ENCODE data around the gene TAS2R39. TPM values are rescaled to one million over a fixed set of nuclear protein-coding genes. Genes with fewer than 3 reads are reported as not detected.

The TAS2R39 gene
- total RNA-seq, 6 experiments from 2014 or later: not detected

GRCh38 chr7:143221737-143222136 lies 38.5 kb downstream of the TAS2R39 start, which contains the start of gene TAS2R40:
Gene TAS2R40 (plus strand): TSS chr7:143222037. CDS start chr7:143222079, 42 bp downstream.
- intact Hi-C loops (cut with DNase I): no loop called here
- 46% methylated on average over 3 of the region's 3 CpGs for WGBS (ENCODE audit: insufficient coverage, low coverage, low lambda C conversion rate, missing lambda C conversion rate)
- TF ChIP-seq CTCF (IDR thresholded peaks at IDR 0.05) (no peak), POLR2A (IDR thresholded peaks at IDR 0.05) (no peak)
- Histone ChIP-seq H3K4me3 (no peak within 1 kb of the TSS), H3K9me3 (no peaks in the 10 kb centered on the region), H3K27ac (no peak within 1 kb of the TSS), H3K4me1 (no peaks in the 10 kb centered on the region), H3K27me3 (no peaks in the 10 kb centered on the region), H3K36me3 (no peaks in the 10 kb centered on the region)
- ATAC-seq (no peak), DNase-seq (no peak)

- DNase-seq (peak; percentile 37 to 66 (median 58)), ATAC-seq (peak; percentile 57 to 67 (median 62))
- H3K27me3 ChIP-seq: no peaks in the 10 kb centered on the region
- no peaks in the 10 kb centered on the region for H3K36me3 ChIP-seq
- no peak overlapping the region for H3K27ac ChIP-seq
- no peak for TF ChIP-seq POLR2A (IDR thresholded peaks at IDR 0.05)
- no peak for TF ChIP-seq CTCF (IDR thresholded peaks at IDR 0.05)
- H3K9me3 ChIP-seq: no peaks in the 10 kb centered on the region
- intact Hi-C loops (cut with DNase I): no loop called here
- H3K4me1 ChIP-seq: no peaks in the 10 kb centered on the region
- WGBS (ENCODE audit: insufficient coverage, low coverage, low lambda C conversion rate, missing lambda C conversion rate): 53% methylated on average over 7 of the region's 7 CpGs
- H3K4me3 ChIP-seq: no peak overlapping the region
Observed at GRCh38 chr7:143222782-143223181, 39.6 kb downstream of the TAS2R39 start.

- intact Hi-C loops (cut with DNase I): no loop called here
- H3K9me3 ChIP-seq: no peaks in the 10 kb centered on the region
- DNase-seq (no peak), ATAC-seq (no peak)
- H3K27ac ChIP-seq: no peak overlapping the region
- no peaks in the 10 kb centered on the region for H3K36me3 ChIP-seq
- H3K4me1 ChIP-seq: no peaks in the 10 kb centered on the region
- TF ChIP-seq POLR2A (IDR thresholded peaks at IDR 0.05) (no peak), CTCF (IDR thresholded peaks at IDR 0.05) (no peak)
- no peaks in the 10 kb centered on the region for H3K27me3 ChIP-seq
- H3K4me3 ChIP-seq: no peak overlapping the region
- 72% methylated on average over 4 of the region's 4 CpGs for WGBS (ENCODE audit: insufficient coverage, low coverage, low lambda C conversion rate, missing lambda C conversion rate)
Observed at GRCh38 chr7:143223784-143224183, 40.6 kb downstream of the TAS2R39 start.

GRCh38 chr7:143225047-143225446 lies 41.8 kb downstream of the TAS2R39 start:
- intact Hi-C loops (cut with DNase I): no loop called here
- TF ChIP-seq CTCF (IDR thresholded peaks at IDR 0.05): no peak
- no peak for TF ChIP-seq POLR2A (IDR thresholded peaks at IDR 0.05)

GRCh38 chr7:143227806-143228205 lies 44.6 kb downstream of the TAS2R39 start:
- 36% methylated on average over 1 of the region's 1 CpG for WGBS (ENCODE audit: insufficient coverage, low coverage, low lambda C conversion rate, missing lambda C conversion rate)
- intact Hi-C loops (cut with DNase I): no loop called here
- Histone ChIP-seq H3K36me3 (no peaks in the 10 kb centered on the region), H3K27ac (no peak overlapping the region), H3K4me1 (no peaks in the 10 kb centered on the region), H3K27me3 (no peaks in the 10 kb centered on the region), H3K9me3 (no peaks in the 10 kb centered on the region), H3K4me3 (no peak overlapping the region)
- no peak for TF ChIP-seq POLR2A (IDR thresholded peaks at IDR 0.05)
- no peak for TF ChIP-seq CTCF (IDR thresholded peaks at IDR 0.05)
- ATAC-seq: no peak
- DNase-seq: no peak

More at GRCh38 chr7:143225047-143225446, 41.8 kb downstream of the TAS2R39 start:
- Histone ChIP-seq H3K27me3 (no peaks in the 10 kb centered on the region), H3K36me3 (no peaks in the 10 kb centered on the region), H3K4me3 (no peak overlapping the region), H3K9me3 (no peaks in the 10 kb centered on the region), H3K27ac (no peak overlapping the region), H3K4me1 (no peaks in the 10 kb centered on the region)
- WGBS (ENCODE audit: insufficient coverage, low coverage, low lambda C conversion rate, missing lambda C conversion rate): 61% methylated on average over 3 of the region's 5 CpGs
- DNase-seq: no peak
- no peak for ATAC-seq

All from right lobe of liver (tissue), 6 donors.